CD4-positive, alpha-beta T cell (primary cell): ENCODE measurements around the gene TMEM184A. TPM values are rescaled to one million over a fixed set of nuclear protein-coding genes. Genes with fewer than 3 reads are reported as not detected.

Source experiments
- ATAC-seq: fragments of 200-7000 bp; cut with Tn5 transposase; one replicate; pipeline ENCODE4 v1.10.0; 2022; ENCODE audit warnings: mild to moderate bottlenecking; ENCODE audit not compliant: poor library complexity
- CTCF ChIA-PET: fragments of 350-600 bp; sonication (Branson Sonifier 250); formaldehyde crosslinking; loops from one replicate; lab custom pipeline; 2021; ENCODE audit warnings: antibody characterized with exemption, inconsistent platforms; lab: Charles Lee
- POLR2A ChIA-PET: fragments of 350-600 bp; sonication (Branson Sonifier 250); formaldehyde crosslinking; loops from one replicate; lab custom pipeline; 2021; ENCODE audit warnings: antibody characterized with exemption, inconsistent platforms; lab: Charles Lee
- DNase-seq, 14 experiments: peaks; one replicate each; pipeline ENCODE4 v3.0.0-alpha.2; 2013 to 2020; ENCODE audit warnings: mixed read lengths in 2 of 14
- H3K27ac ChIP-seq, 2 donors: one replicate each; pipeline versions ENCODE4 v1.5.1 to v1.7.0; 2013; ENCODE audit warnings: low read length in 2 of 2, low read depth in 1 of 2, mild to moderate bottlenecking in 1 of 2
- H3K27me3 ChIP-seq, 2 experiments: 1 replicate in 1 of 2; 2 replicates in 1 of 2; pipeline versions ENCODE4 v1.6.1 to v1.7.0; 2013; ENCODE audit warnings: low read length in 2 of 2, control low read depth in 1 of 2, mild to moderate bottlenecking in 1 of 2, moderate library complexity in 1 of 2; ENCODE audit not compliant: insufficient read depth in 2 of 2, control insufficient read depth in 1 of 2
- H3K36me3 ChIP-seq: one replicate; pipeline ENCODE4 v1.6.1; 2013; ENCODE audit warnings: low read length, control low read depth; ENCODE audit not compliant: insufficient read depth
- H3K4me1 ChIP-seq: one replicate; pipeline ENCODE4 v1.6.1; 2013; ENCODE audit warnings: low read length, control low read depth; ENCODE audit not compliant: insufficient read depth
- H3K4me3 ChIP-seq: one replicate; pipeline ENCODE4 v1.5.1; 2013; ENCODE audit warnings: mild to moderate bottlenecking, low read length, moderate library complexity
- H3K9me3 ChIP-seq, 2 experiments: 1 replicate in 1 of 2; 2 replicates in 1 of 2; pipeline versions ENCODE4 v1.6.1 to v1.7.0; 2013; ENCODE audit warnings: low read length in 2 of 2, mild to moderate bottlenecking in 2 of 2, control low read depth in 1 of 2, moderate library complexity in 1 of 2; ENCODE audit not compliant: control insufficient read depth in 1 of 2, insufficient read depth in 1 of 2
- H3K27ac Mint-ChIP-seq: one replicate; pipeline ENCODE4 v1.8.0; 2020; ENCODE audit warnings: mixed read lengths
- H3K27me3 Mint-ChIP-seq: one replicate; pipeline ENCODE4 v1.8.0; 2021; ENCODE audit warnings: mixed read lengths
- H3K36me3 Mint-ChIP-seq: one replicate; pipeline ENCODE4 v1.8.0; 2021; ENCODE audit warnings: low read depth, mixed read lengths
- H3K4me1 Mint-ChIP-seq: one replicate; pipeline ENCODE4 v1.8.0; 2021; ENCODE audit warnings: low read depth, mixed read lengths
- H3K4me3 Mint-ChIP-seq: one replicate; pipeline ENCODE4 v1.8.0; 2020; ENCODE audit warnings: mild to moderate bottlenecking, mixed read lengths
- H3K9me3 Mint-ChIP-seq: one replicate; pipeline ENCODE4 v1.8.0; 2020; ENCODE audit warnings: mixed read lengths
- CTCF ChIP-seq: fragments of 200-600 bp; IDR thresholded peaks from one replicate; pipeline ENCODE4 v1.8.0; 2022; ENCODE audit warnings: antibody characterized with exemption, mild to moderate bottlenecking
- intact Hi-C, 2 experiments: fragments of 100-400 bp; cut with DNase I in 1 of 2; cut with micrococcal nuclease in 1 of 2; formaldehyde crosslinking; loops; one replicate each; pipeline versions ENCODE4 v1.15.1 to v1.9.0; 2023 to 2025; cut with DNase I, micrococcal nuclease
- total RNA-seq, 174 experiments: library from RNA in 2 of 174; stranded (reverse) in 2 of 174; gene quantifications; one replicate each; pipeline ENCODE4 v1.2.3 and lab custom pipeline; 2021 to 2026

Gene TMEM184A
- total RNA-seq, 2 experiments from 2014 or later, result 0.06 TPM; not detected in 1

GRCh38 chr7:1514995-1515401, 41.0 kb downstream of the TMEM184A start:
- ATAC-seq (no peak), DNase-seq (no peak)
- Histone ChIP-seq H3K4me3 (no peak overlapping the region), H3K27ac (no peak overlapping the region), H3K27me3 (no peaks in the 10 kb centered on the region), H3K36me3 (no peaks in the 10 kb centered on the region), H3K9me3 (peaks cover 0 to 10% of the 10 kb centered on the region in 2 experiments), H3K4me1 (peaks cover 32% of the 10 kb centered on the region)
- no peak for TF ChIP-seq CTCF
- CTCF ChIA-PET, result no interaction called here
- intact Hi-C loops, result no loop called here
- Mint-ChIP-seq H3K27me3 (no peaks in the 10 kb centered on the region), H3K36me3 (no peaks in the 10 kb centered on the region), H3K4me1 (peaks cover 26% of the 10 kb centered on the region), H3K9me3 (no peaks in the 10 kb centered on the region), H3K4me3 (no peak overlapping the region), H3K27ac (no peak overlapping the region)
- POLR2A ChIA-PET, result no interaction called here

GRCh38 chr7:1514407-1514806, 41.6 kb downstream of the TMEM184A start:
- Histone ChIP-seq H3K9me3 (peaks cover 0 to 4% of the 10 kb centered on the region in 2 experiments), H3K36me3 (no peaks in the 10 kb centered on the region), H3K4me1 (peaks cover 32% of the 10 kb centered on the region), H3K4me3 (no peak overlapping the region), H3K27me3 (no peaks in the 10 kb centered on the region), H3K27ac (no peak overlapping the region)
- no peaks in the 10 kb centered on the region for H3K9me3 Mint-ChIP-seq
- H3K27me3 Mint-ChIP-seq, result no peaks in the 10 kb centered on the region
- H3K4me1 Mint-ChIP-seq, result peaks cover 26% of the 10 kb centered on the region
- DNase-seq, result no peak
- CTCF ChIA-PET, result no interaction called here
- no peaks in the 10 kb centered on the region for H3K36me3 Mint-ChIP-seq
- TF ChIP-seq CTCF, result no peak
- H3K4me3 Mint-ChIP-seq, result no peak overlapping the region
- POLR2A ChIA-PET, result no interaction called here
- no peak overlapping the region for H3K27ac Mint-ChIP-seq
- intact Hi-C loops, result no loop called here
- ATAC-seq, result no peak

GRCh38 chr7:1513657-1514095, 42.3 kb downstream of the TMEM184A start:
- ChIA-PET CTCF (interaction anchor here (1.4 kb wide), 1 partner anchor 39 kb away, joined by 4 read pairs; no protein-coding TSS in a partner anchor), POLR2A (no interaction called here)
- H3K27me3 ChIP-seq, result no peaks in the 10 kb centered on the region
- peaks cover 0 to 3% of the 10 kb centered on the region in 2 experiments for H3K9me3 ChIP-seq
- TF ChIP-seq CTCF, result no peak
- Mint-ChIP-seq H3K27ac (peak overlapping the region; percentile 75), H3K4me3 (no peak overlapping the region), H3K27me3 (no peaks in the 10 kb centered on the region), H3K36me3 (no peaks in the 10 kb centered on the region), H3K9me3 (no peaks in the 10 kb centered on the region), H3K4me1 (peaks cover 27% of the 10 kb centered on the region)
- H3K4me1 ChIP-seq, result peaks cover 32% of the 10 kb centered on the region
- no peaks in the 10 kb centered on the region for H3K36me3 ChIP-seq
- intact Hi-C loops, result loop anchor here in 1 of 2 experiments (2.0 kb wide), 1 partner anchor 15 kb away; no protein-coding TSS in a partner anchor
- H3K4me3 ChIP-seq, result no peak overlapping the region
- no peak overlapping the region for H3K27ac ChIP-seq
- DNase-seq (peak in 2 of 14 experiments; percentile 8 to 39), ATAC-seq (no peak)
